GM12878 (cell line): ENCODE measurements around the gene ADRA2B. TPM values are rescaled to one million over a fixed set of nuclear protein-coding genes. Genes with fewer than 3 reads are reported as not detected.

Source experiments
- ATF2 ChIP-seq: IDR thresholded peaks from 2 replicates; pipeline ENCODE4 v1.6.1; 2012; ENCODE audit warnings: low read length, inconsistent platforms
- FOXK2 ChIP-seq: fragments of 450-650 bp; IDR thresholded peaks from 2 replicates; pipeline ENCODE4 v1.6.1; 2017; ENCODE audit warnings: mild to moderate bottlenecking, moderate library complexity
- IRF4 ChIP-seq: IDR thresholded peaks from 2 replicates; pipeline ENCODE4 v1.6.1; 2011; ENCODE audit warnings: low read depth, low read length
- MEF2A ChIP-seq: IDR thresholded peaks from 2 replicates; pipeline ENCODE4 v1.6.1; 2011; ENCODE audit warnings: low read depth, mild to moderate bottlenecking, low read length, moderate library complexity; ENCODE audit not compliant: insufficient read depth
- MTA3 ChIP-seq: IDR thresholded peaks from 2 replicates; pipeline ENCODE4 v1.6.1; 2012; ENCODE audit warnings: low read length, inconsistent platforms, borderline replicate concordance
- PAX5 ChIP-seq: IDR thresholded peaks from 2 replicates; pipeline ENCODE4 v1.6.1; 2011; ENCODE audit warnings: low read depth, low read length, borderline replicate concordance
- PBX3 ChIP-seq: IDR thresholded peaks from 2 replicates; pipeline ENCODE4 v1.6.1; 2011; ENCODE audit warnings: mild to moderate bottlenecking, low read depth, low read length, moderate library complexity; ENCODE audit not compliant: insufficient replicate concordance
- SMAD1 ChIP-seq: fragments of 450-650 bp; IDR thresholded peaks from 2 replicates; pipeline ENCODE4 v1.6.1; 2018; ENCODE audit warnings: mild to moderate bottlenecking, low read depth; ENCODE audit not compliant: partially characterized antibody
- TCF7 ChIP-seq: IDR thresholded peaks from 2 replicates; pipeline ENCODE4 v1.6.1; 2014; ENCODE audit warnings: antibody characterized with exemption, borderline replicate concordance
- YY1 ChIP-seq: IDR thresholded peaks from 2 replicates; pipeline ENCODE4 v1.6.1; 2011; ENCODE audit warnings: low read depth, mild to moderate bottlenecking, low read length
- ZNF207 ChIP-seq: fragments of 450-650 bp; IDR thresholded peaks from 2 replicates; pipeline ENCODE4 v1.6.1; 2014; ENCODE audit warnings: antibody characterized with exemption, mild to moderate bottlenecking, borderline replicate concordance
- polyA plus RNA-seq, 11 experiments: library from polyadenylated mRNA; depleted of rRNA in 4 of 11; unstranded in 6 of 11; stranded (reverse) in 5 of 11; fragments of >200 nt; fragmentation: Nextera tagmentation in 4 of 11; fragmentation: Illumina TruSeq in 1 of 11; extraction: Ambion mirVana in 4 of 11; extraction: Trizol in 1 of 11; gene quantifications; 1 replicate in 1 of 11; 2 replicates in 10 of 11; pipeline versions ENCODE4 v1.2.1 to v1.2.3, GENCODE V29; 2011 to 2016; ENCODE audit warnings: inconsistent platforms in 2 of 11, missing spikeins in 2 of 11, low read depth in 1 of 11
- total RNA-seq, 4 experiments: library from RNA; depleted of rRNA in 3 of 4; stranded (reverse); fragments of >200 nt in 3 of 4; fragmentation: Illumina TruSeq in 1 of 4; extraction: Trizol in 1 of 4; gene quantifications; 2 replicates each; pipeline versions ENCODE4 v1.2.1 to v1.2.3, GENCODE V29; 2013 to 2021
- TF ChIP-seq, protein P1 (sequence below): fragments of 450-650 bp; formaldehyde crosslinking; IDR thresholded peaks from 2 replicates; pipeline ENCODE4 v1.4.0; 2020; ENCODE audit warnings: mild to moderate bottlenecking, moderate library complexity
- TF ChIP-seq, protein P2 (sequence below): fragments of 450-650 bp; IDR thresholded peaks from 2 replicates; pipeline ENCODE4 v1.6.1; 2016; ENCODE audit warnings: mild to moderate bottlenecking
- TF ChIP-seq, protein P3 (sequence below): IDR thresholded peaks from 2 replicates; pipeline ENCODE4 v1.6.1; 2011; ENCODE audit warnings: borderline replicate concordance, low read depth, mild to moderate bottlenecking, moderate library complexity, low read length; ENCODE audit not compliant: insufficient read depth, poor library complexity, severe bottlenecking

Gene ADRA2B
- total and polyA plus RNA-seq, 10 of the 15 experiments (the other 5 are each of a cell fraction or from before 2014, with no cell fraction given): 0.01 to 0.10 (median 0.04) TPM; not detected in 6

- TF ChIP-seq, protein P1, sequence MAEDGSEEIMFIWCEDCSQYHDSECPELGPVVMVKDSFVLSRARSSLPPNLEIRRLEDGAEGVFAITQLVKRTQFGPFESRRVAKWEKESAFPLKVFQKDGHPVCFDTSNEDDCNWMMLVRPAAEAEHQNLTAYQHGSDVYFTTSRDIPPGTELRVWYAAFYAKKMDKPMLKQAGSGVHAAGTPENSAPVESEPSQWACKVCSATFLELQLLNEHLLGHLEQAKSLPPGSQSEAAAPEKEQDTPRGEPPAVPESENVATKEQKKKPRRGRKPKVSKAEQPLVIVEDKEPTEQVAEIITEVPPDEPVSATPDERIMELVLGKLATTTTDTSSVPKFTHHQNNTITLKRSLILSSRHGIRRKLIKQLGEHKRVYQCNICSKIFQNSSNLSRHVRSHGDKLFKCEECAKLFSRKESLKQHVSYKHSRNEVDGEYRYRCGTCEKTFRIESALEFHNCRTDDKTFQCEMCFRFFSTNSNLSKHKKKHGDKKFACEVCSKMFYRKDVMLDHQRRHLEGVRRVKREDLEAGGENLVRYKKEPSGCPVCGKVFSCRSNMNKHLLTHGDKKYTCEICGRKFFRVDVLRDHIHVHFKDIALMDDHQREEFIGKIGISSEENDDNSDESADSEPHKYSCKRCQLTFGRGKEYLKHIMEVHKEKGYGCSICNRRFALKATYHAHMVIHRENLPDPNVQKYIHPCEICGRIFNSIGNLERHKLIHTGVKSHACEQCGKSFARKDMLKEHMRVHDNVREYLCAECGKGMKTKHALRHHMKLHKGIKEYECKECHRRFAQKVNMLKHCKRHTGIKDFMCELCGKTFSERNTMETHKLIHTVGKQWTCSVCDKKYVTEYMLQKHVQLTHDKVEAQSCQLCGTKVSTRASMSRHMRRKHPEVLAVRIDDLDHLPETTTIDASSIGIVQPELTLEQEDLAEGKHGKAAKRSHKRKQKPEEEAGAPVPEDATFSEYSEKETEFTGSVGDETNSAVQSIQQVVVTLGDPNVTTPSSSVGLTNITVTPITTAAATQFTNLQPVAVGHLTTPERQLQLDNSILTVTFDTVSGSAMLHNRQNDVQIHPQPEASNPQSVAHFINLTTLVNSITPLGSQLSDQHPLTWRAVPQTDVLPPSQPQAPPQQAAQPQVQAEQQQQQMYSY (CRISPR knock-in tag): peak; percentile 60
- TF ChIP-seq PAX5 (peak; percentile 81; the same call in 1 of the 2 replicates), ZNF207 (0 out of 2 replicates have a peak, but pooled peaks have one; percentile 46), SMAD1 (no peak), TCF7 (no peak), MTA3 (no peak), ATF2 (no peak), IRF4 (peak; percentile 10; the same call in 1 of the 2 replicates), PBX3 (peak; percentile 69), MEF2A (0 out of 2 replicates have a peak, but pooled peaks have one; percentile 13), YY1 (peak; percentile 51; the same call in 1 of the 2 replicates), FOXK2 (no peak)
- TF ChIP-seq, protein P2, sequence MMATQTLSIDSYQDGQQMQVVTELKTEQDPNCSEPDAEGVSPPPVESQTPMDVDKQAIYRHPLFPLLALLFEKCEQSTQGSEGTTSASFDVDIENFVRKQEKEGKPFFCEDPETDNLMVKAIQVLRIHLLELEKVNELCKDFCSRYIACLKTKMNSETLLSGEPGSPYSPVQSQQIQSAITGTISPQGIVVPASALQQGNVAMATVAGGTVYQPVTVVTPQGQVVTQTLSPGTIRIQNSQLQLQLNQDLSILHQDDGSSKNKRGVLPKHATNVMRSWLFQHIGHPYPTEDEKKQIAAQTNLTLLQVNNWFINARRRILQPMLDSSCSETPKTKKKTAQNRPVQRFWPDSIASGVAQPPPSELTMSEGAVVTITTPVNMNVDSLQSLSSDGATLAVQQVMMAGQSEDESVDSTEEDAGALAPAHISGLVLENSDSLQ: 0 out of 2 replicates have a peak, but pooled peaks have one; percentile 20
- TF ChIP-seq, protein P3, sequence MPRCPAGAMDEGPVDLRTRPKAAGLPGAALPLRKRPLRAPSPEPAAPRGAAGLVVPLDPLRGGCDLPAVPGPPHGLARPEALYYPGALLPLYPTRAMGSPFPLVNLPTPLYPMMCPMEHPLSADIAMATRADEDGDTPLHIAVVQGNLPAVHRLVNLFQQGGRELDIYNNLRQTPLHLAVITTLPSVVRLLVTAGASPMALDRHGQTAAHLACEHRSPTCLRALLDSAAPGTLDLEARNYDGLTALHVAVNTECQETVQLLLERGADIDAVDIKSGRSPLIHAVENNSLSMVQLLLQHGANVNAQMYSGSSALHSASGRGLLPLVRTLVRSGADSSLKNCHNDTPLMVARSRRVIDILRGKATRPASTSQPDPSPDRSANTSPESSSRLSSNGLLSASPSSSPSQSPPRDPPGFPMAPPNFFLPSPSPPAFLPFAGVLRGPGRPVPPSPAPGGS: no peak
Observed at GRCh38 chr2:96142217-96143113, 26.1 kb upstream of the ADRA2B start (continued).
